8988T (cell line): ENCODE measurements around the gene RFX1.
A peak's percentile ranks its signal among the peaks of the same experiment; 100 is the strongest.
"Not testable (repeated sequence)": the region's sequence is repeated elsewhere in the genome, so short reads cannot be mapped to it uniquely, and the experiment has no call there.

Experiments
- DNase-seq: peaks from one replicate; pipeline ENCODE4 v3.0.0; 2011

Gene RFX1

DNA sequence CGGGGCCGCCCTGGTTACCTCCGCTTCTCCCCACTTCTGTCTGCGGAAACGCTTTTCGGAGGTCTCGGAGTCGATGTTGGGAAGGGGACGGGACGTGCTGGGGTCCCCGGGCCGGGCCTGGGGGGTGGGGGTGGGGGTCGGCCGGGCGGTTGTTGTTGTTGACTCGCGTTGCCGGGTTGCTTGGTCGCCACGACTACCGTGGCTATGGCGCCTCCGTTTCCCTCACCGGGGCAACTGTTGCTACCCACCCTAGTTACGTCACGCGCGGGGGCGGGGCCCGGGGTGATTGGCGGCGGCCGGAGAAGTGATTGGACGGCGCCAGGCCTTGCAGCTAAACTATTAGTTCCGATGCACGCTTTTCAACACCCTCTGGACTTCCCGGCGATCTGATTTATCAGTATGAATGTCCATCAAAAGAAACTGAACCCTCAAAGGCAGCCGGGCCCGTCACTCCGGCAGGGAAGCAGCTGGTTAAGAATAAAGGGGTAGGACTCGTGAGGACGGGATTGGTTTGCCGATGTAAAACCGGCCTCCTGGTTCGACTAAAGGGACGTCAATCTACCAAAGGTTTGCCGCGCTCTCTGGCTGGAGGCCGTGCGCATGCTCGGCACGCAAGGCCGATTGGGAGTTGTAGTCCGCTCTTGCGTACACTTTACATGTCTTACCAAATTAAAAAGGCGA lies at the start of gene RFX1:
RFX1 (minus strand) TSS at position 236 of the 681 bp plus-strand sequence. CDS start 12,477 bp downstream, outside the sequence.
- no peak for DNase-seq

DNA sequence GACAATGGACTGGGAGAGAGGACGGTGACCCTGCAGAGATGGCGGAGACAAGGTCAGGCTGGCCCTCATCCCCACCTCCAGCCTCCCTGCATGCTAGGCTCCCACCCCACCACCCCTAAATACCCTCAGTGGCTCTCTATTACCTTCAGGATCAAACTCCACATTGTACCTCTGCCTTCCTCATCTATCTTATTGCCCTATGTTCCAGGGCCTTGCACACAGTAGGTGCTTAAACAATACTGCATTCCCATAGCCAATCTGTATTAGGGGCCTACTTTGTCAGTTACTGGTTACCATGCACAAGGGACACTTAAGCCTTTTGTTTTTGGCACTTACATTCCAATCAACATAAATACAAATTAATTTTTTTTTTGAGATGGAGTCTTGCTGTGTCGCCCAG lies 49.3 kb upstream of the RFX1 start:
- DNase-seq = no peak

GRCh38 chr19:14054721-14055120 lies 48.6 kb upstream of the RFX1 start:
- DNase-seq = no peak

- DNase-seq = no peak
Observed at GRCh38 chr19:14054099-14054498, 48.0 kb upstream of the RFX1 start.

- no peak for DNase-seq
Observed at GRCh38 chr19:14053500-14053899, 47.4 kb upstream of the RFX1 start.

GRCh38 chr19:14053032-14053431 lies 46.9 kb upstream of the RFX1 start:
- DNase-seq = no peak

- no peak for DNase-seq
Observed at GRCh38 chr19:14052470-14052869, 46.4 kb upstream of the RFX1 start.

DNA sequence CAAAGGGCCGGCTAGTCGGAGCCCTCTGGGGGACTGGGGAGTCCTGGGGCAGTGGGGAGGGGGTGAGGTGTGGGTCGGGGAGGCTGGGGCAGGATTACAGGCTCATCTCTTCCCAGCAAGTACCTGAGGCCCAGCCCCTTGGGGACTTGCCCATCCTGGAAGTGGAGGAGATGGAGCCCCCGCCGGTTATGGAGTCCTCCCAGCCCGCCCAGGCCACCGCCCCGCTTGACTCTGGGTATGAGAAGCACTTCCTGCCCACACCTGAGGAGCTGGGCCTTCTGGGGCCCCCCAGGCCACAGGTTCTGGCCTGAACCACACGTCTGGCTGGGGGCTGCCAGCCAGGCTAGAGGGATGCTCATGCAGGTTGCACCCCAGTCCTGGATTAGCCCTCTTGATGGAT lies 45.9 kb upstream of the RFX1 start:
- no peak for DNase-seq

- not testable (repeated sequence) for DNase-seq
Observed at GRCh38 chr19:14050961-14051360, 44.8 kb upstream of the RFX1 start.

GRCh38 chr19:14050512-14050911 lies 44.4 kb upstream of the RFX1 start:
- no peak for DNase-seq

GRCh38 chr19:14048443-14049153 lies 42.5 kb upstream of the RFX1 start:
- DNase-seq = no peak

DNA sequence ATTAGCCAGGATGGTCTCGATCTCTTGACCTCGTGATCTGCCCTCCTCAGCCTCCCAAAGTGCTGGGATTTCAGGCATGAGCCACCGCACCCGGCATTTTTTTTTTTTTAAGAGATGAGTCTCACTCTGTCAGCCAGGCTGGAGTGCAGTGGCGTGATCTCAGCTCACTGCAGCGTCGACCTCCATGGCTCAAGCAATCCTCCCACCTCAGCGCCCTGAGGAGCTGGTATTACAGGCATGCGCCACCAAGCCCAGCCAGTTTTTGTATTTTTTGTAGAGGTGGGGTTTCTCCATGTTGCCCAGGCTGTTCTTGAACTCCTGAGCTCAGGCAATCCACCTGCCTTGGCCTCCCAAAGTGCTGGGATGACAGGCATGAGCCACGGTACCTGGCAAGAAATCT lies 41.7 kb upstream of the RFX1 start:
- DNase-seq = not testable (repeated sequence)

- not testable (repeated sequence) for DNase-seq
Observed at GRCh38 chr19:14042659-14043608, 36.8 kb upstream of the RFX1 start.

DNA sequence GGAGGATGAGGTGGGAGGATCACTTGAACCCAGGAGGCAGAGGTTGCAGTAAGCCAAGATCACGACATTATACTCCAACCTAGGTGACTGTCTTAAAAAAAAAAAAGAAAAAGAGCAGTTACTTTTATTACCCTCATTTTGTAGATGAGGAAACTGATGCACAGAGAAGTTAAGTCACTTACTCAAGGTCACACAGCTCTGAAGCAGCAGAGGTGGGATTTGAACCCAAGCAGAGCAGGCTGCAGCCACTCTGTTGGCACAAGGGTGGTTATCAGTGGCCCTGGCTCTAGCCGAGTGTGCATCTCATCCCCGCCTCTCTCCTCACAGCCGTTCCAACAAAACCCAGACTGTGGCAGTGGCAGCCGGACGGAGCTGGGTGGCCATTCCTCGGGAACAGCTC lies 33.1 kb upstream of the RFX1 start:
- DNase-seq = no peak

GRCh38 chr19:14035706-14036105 lies 29.6 kb upstream of the RFX1 start:
- no peak for DNase-seq

- DNase-seq = not testable (repeated sequence)
Observed at GRCh38 chr19:14035159-14035558, 29.0 kb upstream of the RFX1 start.

- DNase-seq = no peak
Observed at GRCh38 chr19:14033946-14034345, 27.8 kb upstream of the RFX1 start.

GRCh38 chr19:14031719-14032480 lies 25.8 kb upstream of the RFX1 start, which contains the start of gene IL27RA:
Gene IL27RA (plus strand): TSS chr19:14031762. CDS start chr19:14031873, 111 bp downstream.
- peak; percentile 51 for DNase-seq

DNA sequence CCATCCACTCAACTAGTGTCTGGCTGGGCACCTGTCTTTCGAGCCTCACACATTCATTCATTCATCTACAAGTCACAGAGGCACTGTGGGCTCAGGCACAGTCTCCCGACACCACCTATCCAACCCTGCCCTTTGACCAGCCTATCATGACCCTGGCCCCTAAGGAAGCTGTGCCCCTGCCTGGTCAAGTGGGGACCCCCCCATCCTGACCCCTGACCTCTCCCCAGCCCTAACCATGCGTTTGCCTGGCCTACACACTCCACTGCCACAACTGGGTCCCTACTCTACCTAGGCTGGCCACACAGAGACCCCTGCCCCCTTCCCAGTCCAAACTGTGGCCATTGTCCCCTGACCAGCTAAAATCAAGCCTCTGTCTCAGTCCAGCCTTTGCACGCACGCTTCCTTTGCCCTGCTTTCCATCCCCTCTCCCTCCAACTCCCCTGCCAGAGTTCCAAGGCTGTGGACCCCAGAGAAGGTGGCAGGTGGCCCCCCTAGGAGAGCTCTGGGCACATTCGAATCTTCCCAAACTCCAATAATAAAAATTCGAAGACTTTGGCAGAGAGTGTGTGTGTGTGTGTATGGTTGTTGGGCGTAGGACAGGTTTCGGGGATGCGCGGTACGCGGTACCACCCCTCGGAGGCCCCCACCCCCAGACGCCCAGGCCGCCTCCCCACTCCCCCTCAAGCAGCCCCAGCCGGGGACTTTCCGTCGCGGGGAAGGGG lies 25.0 kb upstream of the RFX1 start:
- no peak for DNase-seq

- DNase-seq = no peak
Observed at GRCh38 chr19:14028901-14029300, 22.8 kb upstream of the RFX1 start.

DNA sequence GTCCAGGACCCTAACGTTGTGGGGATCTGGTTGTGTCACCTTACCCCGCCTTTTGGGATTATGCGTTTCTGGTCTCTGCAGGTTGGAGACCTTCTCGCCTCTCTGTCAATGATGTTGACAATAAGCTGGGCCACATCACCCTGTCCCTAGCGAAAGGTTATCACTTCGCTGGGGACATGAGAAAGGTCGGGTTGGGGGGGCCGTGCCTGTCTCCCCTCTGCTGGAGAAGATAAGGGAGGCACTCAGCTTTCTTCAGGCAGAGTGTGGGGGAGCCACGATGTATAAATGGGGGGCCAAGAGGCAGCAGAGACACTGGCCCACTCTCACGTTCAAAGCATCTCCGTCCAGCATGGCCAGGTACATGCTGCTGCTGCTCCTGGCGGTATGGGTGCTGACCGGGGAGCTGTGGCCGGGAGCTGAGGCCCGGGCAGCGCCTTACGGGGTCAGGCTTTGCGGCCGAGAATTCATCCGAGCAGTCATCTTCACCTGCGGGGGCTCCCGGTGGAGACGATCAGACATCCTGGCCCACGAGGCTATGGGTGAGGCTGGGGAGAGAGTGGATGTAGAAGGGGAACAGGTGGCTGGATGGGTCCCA lies 21.8 kb upstream of the RFX1 start, which contains the start of gene RLN3:
RLN3 (plus strand) TSS at position 293 of the 595 bp plus-strand sequence; CDS start at position 350, 57 bp downstream.
- no peak for DNase-seq
